ENCODE data around the gene LHPP. TPM values are rescaled to one million over a fixed set of nuclear protein-coding genes. Genes with fewer than 3 reads are reported as not detected.

LHPP gene
- total RNA-seq, 2 donors from 2014 or later = 7.4 to 10.6 TPM

DNA sequence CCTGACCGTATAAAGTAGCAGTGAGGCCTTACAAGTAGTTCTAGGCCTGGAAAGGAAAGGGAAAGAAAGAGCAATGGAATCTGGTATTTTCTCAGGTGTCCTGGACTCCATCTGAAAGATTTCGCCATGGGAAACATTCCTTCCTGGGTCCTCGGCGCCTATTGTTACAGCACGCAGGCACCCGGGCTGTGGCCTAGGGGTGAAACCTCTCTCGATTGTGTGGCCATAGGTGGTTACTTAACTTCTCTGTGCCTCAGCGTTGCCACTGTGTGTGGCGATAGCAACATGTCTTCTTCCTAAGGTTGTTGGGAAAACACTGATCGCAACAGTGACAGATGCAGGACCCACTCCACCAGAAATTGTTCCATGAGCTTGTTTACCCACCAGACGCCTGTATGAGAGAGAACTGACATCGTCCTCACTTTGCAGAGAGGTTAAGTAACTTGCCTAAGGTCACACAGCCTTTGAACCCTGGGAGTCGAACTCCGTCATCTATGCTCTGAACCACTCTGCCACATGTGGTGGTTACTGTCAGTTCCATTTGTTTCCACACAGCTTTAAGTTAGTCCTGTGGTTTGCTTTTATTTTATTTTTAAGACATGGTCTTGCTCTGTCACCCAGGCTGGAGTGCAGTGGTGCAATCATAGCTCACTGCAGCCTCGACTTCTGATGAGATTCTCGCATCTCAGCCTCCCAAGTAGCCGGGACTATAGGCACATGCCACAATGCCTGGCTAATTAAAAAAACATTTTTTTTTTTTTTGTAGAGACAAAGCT lies 73.4 kb downstream of the LHPP start:
- Mint-ChIP-seq H3K36me3 (ENCODE audit: low read depth) (no peaks in the 10 kb centered on the region), H3K9me3 (no peaks in the 10 kb centered on the region), H3K4me3 (no peak overlapping the region), H3K27ac (no peak overlapping the region), H3K27me3 (no peaks in the 10 kb centered on the region), H3K4me1 (peaks cover 5% of the 10 kb centered on the region)
- no peak for ATAC-seq (replicated peaks)

DNA sequence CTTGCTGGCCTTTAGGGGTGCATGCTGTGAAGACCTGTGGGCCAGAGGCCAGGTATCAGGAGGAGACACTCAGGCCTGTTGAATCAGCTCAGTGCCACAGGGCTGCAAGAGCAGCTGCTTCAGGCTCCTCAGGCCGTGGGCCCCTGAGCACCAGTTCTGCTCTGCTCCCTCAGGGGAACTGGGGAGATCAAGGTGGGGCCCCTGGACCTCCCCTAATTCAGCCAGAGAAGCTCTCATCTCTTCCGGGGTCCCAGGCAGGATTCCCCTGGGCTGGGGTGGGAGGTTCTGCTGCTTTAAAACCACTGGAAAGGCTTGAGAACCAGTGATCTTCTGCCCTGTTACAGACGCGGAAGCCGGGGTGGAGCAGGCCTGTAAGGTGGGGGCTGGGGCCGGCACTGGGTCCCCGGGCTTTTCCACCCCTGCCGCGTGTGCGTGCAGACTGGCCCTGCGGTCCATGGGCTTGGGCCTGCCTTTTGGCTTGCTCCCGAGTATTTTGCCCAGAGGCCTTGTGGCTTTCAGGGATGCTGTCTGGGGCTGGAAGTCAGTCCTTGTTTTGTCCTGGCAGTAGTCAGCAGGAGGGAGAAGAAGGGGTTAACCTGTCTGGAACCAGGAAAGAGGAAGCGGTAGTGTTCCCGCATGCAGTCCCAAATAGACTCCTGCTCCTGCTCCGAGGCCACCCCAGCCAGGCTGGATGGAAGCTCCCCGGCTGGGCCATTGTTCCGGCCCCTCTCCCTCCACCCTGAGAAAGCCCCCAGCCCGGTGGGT lies 74.3 kb downstream of the LHPP start:
- H3K4me3 Mint-ChIP-seq = no peak overlapping the region
- no peaks in the 10 kb centered on the region for H3K9me3 Mint-ChIP-seq
- no peak overlapping the region for H3K27ac Mint-ChIP-seq
- no peaks in the 10 kb centered on the region for H3K27me3 Mint-ChIP-seq
- ATAC-seq (replicated peaks) = no peak
- no peaks in the 10 kb centered on the region for H3K4me1 Mint-ChIP-seq
- H3K36me3 Mint-ChIP-seq (ENCODE audit: low read depth) = no peaks in the 10 kb centered on the region

DNA sequence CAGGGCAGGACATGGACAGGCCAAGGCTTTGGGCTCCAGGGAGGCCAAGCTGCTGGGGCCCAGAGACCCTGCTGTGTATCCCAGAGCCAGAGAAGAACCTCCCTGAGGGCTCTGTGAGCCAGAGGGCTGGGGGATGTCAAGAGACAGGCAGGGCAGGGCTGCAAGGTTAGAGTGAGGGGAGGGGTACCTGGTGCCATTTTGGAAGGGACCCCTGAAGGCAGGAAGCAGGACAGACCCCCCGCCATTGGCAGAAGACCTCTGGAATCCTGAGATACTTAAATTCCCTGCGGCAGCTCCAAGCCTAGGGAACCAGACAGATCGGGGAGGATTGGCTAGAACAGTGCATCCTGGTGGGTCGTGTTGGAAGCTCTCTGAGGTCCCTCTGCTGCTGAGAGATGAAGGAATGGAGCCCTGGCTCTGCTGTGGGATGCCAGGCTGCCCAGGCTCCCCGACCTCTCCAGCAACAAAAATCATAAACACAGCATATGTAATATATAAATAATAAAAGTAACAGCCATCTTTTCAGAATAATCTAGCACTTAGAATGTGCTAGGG lies 75.0 kb downstream of the LHPP start:
- no peaks in the 10 kb centered on the region for H3K4me1 Mint-ChIP-seq
- H3K9me3 Mint-ChIP-seq = no peaks in the 10 kb centered on the region
- H3K36me3 Mint-ChIP-seq (ENCODE audit: low read depth) = no peaks in the 10 kb centered on the region
- no peaks in the 10 kb centered on the region for H3K27me3 Mint-ChIP-seq
- H3K4me3 Mint-ChIP-seq = no peak overlapping the region
- no peak overlapping the region for H3K27ac Mint-ChIP-seq
- no peak for ATAC-seq (replicated peaks)

DNA sequence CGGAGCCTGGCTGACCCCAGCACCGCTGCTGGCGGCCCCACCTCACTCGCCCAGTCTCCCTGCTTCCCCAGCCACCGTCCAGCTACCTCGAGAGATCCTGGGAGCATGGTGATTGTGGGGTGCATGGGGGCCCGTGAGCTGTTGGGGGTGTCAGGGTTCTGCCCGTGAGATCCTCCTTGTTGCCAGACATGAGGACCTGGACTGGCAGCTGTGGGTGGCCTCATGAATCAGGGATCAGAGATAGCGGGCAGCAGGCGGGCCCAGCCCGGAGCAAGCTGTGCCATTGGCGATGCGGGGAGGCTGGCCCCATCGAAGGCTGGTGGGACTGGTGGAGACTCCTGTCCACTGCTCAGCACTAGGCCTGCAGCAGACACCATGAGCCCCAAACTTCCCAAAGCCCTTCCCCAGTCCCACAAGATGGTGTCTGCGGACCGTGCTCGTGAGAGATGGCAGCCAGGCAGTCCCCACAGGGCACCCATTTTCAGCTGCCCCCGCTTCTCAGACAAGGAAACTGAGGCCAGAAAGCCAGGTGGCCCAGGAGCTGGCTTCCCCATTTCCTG lies 75.6 kb downstream of the LHPP start:
- H3K27me3 Mint-ChIP-seq = no peaks in the 10 kb centered on the region
- no peak overlapping the region for H3K4me3 Mint-ChIP-seq
- no peak overlapping the region for H3K27ac Mint-ChIP-seq
- ATAC-seq (replicated peaks) = no peak
- no peaks in the 10 kb centered on the region for H3K36me3 Mint-ChIP-seq (ENCODE audit: low read depth)
- H3K4me1 Mint-ChIP-seq = no peaks in the 10 kb centered on the region
- no peaks in the 10 kb centered on the region for H3K9me3 Mint-ChIP-seq

DNA sequence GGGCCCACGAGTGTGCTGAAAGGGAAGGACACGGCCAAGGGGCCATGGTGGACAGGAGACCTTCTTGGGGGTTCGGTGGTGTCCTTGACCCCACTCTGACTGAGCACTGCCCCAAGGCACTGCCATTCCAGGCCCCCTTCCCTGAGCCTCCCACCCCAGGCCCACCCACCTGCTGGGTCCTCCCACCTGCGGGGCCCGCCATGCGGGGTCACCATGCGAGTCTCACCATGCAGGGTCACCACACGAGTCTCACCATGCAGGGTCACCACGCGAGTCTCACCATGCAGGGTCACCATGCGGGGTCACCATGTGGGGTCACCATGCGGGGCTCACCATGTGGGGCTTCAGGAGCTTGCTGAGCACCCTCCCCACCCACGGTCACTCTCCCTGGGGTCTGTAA lies 76.3 kb downstream of the LHPP start:
- no peak overlapping the region for H3K4me3 Mint-ChIP-seq
- no peak for ATAC-seq (replicated peaks)

DNA sequence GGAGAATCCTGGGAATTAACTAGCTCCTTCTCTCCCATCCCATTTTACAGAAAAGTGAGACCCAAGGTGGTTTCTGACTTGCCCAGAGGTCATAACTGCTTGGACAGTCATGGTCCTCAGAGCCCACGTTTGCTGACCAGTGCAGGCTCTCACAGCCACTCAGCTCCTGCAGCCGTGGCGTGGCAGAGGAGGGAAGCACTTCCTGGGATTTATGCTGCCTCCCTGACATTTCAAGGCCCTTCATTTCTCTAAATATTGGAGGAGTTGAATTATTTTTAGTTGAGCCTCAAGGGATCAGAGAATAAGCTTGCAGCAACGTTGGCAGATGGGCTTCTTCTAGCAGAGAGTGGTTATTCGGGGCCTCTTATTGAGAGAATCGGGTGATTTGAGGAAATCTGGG lies 77.1 kb downstream of the LHPP start:
- H3K9me3 Mint-ChIP-seq = no peaks in the 10 kb centered on the region
- H3K4me3 Mint-ChIP-seq = no peak overlapping the region
- H3K36me3 Mint-ChIP-seq (ENCODE audit: low read depth) = no peaks in the 10 kb centered on the region
- no peak overlapping the region for H3K27ac Mint-ChIP-seq
- H3K4me1 Mint-ChIP-seq = no peaks in the 10 kb centered on the region
- no peak for ATAC-seq (replicated peaks)
- H3K27me3 Mint-ChIP-seq = no peaks in the 10 kb centered on the region

More for the DNA sequence above, 76.3 kb downstream of the LHPP start:
- Mint-ChIP-seq H3K9me3 (no peaks in the 10 kb centered on the region), H3K36me3 (ENCODE audit: low read depth) (no peaks in the 10 kb centered on the region), H3K27ac (no peak overlapping the region), H3K27me3 (no peaks in the 10 kb centered on the region), H3K4me1 (no peaks in the 10 kb centered on the region)

DNA sequence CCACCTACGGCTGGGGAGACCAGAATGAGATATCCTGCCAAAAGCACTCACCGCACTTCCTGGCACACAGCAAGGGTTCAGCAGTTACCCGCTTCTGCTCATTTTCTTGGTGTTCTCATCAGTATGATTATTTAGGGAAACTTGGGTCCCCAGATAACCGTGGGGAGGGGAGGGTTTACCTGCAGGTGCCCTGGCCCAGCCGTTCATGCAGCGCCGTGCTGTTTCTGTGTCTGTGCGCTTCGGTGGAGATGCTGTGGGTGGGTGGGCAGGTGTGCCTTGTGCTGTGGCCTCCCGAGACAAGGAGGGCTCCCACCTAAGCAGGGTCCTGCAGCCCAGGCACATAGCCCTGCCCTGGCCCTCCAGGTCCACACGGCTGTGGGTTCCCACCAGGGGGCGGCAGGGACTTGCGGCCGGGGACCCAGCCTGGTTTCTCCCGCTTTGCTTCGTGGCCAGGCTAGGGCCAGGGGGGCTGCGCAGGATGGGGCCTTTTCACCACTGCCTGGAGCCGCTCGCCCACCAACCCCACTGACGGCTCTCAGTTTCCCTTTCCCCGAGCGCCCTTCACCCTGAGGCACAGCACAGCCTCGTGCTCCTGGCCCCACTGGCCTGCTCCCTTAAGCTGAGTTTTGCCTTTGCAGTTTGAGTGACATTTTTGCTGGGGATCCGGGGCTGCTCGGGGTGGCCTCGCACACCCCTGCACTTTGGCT lies 78.5 kb downstream of the LHPP start:
- Mint-ChIP-seq H3K4me1 (no peaks in the 10 kb centered on the region), H3K36me3 (ENCODE audit: low read depth) (no peaks in the 10 kb centered on the region), H3K4me3 (no peak overlapping the region), H3K27ac (no peak overlapping the region), H3K27me3 (no peaks in the 10 kb centered on the region), H3K9me3 (no peaks in the 10 kb centered on the region)
- peak; percentile 89 for ATAC-seq (replicated peaks)

DNA sequence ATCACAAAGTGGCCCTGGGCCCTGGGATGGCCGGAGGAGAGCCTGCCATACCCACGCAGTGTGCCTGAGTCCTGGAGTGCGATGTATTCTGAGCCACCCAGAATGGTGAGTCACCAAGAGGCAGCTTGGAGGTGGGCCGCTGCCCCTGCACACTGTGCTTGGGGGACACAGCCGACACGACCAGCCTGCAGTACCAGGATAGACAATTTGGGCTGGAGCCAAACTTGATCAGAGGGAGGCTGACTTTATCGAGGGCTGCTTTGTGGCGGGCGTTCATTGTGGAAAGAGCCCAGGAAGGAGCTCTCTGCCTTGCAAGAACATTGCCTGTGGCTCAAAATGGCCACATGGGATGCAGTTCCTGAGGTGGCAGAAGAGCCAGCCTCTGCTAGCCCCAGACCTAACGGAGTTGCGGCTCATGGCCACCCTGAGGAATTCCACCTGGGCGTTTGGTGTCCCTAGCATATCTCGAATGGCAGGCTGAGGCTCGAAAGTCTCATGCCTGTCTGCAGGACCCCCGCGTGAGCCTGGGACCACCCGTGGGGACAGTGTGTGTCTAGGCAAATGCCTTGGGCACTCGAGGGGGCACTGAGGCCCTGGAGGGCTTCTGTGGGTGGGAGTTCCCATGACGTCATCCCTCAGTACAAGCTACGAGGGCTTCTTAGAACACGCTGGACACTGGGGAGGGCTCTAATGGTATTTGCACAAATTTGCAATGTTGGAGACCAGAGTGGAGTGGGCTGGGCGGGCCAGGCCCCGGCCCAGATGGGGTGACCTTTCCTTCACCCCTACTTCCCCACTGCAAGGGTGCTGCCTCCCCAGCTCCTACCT lies 79.7 kb downstream of the LHPP start:
- Mint-ChIP-seq H3K9me3 (no peaks in the 10 kb centered on the region), H3K36me3 (ENCODE audit: low read depth) (no peaks in the 10 kb centered on the region), H3K4me1 (no peaks in the 10 kb centered on the region)

DNA sequence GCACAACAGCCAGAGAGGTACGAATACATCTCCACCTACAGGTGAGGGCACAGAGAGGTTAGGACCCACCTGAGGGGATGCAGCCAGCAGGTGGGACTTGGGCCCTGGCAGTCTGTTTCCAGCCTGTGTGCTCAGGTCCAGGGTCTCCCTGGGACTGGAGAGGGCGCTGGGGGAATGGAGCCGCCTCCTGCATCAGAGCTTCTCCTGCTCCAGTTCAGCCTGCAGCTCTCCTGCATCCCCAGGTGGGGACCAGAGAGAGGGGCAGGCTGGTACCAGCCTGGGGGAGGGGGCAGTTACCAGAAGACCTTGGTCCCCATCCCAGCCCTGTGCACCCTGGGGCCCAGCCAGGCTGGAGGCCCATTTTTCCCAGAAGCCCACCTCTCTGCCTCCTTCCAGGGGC lies 80.7 kb downstream of the LHPP start:
- Mint-ChIP-seq H3K4me3 (no peak overlapping the region), H3K4me1 (no peaks in the 10 kb centered on the region), H3K27me3 (no peaks in the 10 kb centered on the region), H3K27ac (no peak overlapping the region), H3K36me3 (ENCODE audit: low read depth) (no peaks in the 10 kb centered on the region), H3K9me3 (no peaks in the 10 kb centered on the region)
- no peak for ATAC-seq (replicated peaks)

More for the DNA sequence above, 79.7 kb downstream of the LHPP start:
- no peak for ATAC-seq (replicated peaks)
- Mint-ChIP-seq H3K27me3 (no peaks in the 10 kb centered on the region), H3K4me3 (no peak overlapping the region), H3K27ac (no peak overlapping the region)

DNA sequence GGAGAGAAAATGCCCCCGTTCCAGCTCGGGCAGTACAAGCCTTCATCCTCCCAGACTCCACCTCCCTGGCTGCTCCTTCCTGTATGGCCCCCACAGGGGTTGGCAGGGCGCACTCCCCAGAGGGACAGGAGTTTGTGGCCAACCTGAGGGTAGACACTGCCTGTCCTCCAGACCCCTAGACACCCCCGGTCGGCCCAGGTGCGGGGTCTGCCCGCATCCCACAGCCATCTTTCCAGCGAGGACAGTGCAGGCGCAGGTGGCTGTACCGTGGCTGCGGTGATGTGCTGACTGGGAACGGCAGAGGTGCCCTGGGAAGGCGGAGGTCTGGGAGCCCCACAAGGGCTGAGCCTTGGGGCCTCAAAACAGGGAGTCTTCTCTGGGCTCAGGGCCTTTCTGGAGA lies 81.5 kb downstream of the LHPP start:
- Mint-ChIP-seq H3K4me1 (no peaks in the 10 kb centered on the region), H3K4me3 (no peak overlapping the region), H3K36me3 (ENCODE audit: low read depth) (no peaks in the 10 kb centered on the region), H3K9me3 (no peaks in the 10 kb centered on the region), H3K27ac (no peak overlapping the region), H3K27me3 (no peaks in the 10 kb centered on the region)
- no peak for ATAC-seq (replicated peaks)

DNA sequence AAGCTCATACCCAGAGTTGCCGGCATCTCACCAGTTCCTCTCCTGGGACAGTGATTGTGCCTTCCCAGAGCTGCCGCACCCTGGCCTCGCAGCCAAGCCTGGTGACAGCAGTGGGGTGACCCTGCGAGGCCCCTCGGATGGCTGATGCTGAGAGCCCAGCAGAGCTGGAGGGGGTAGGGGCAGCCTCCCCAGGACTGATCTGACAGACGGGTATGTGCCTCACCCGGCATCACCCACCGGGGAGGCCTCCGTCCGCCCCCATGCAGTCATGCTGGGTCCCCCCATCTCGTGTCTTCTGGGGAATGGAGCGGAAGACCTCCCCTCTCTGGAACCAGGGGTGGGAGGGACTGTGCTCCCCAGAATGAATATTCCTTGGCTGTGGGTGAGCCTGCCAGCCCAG lies 82.3 kb downstream of the LHPP start:
- no peak overlapping the region for H3K27ac Mint-ChIP-seq
- no peaks in the 10 kb centered on the region for H3K27me3 Mint-ChIP-seq
- H3K9me3 Mint-ChIP-seq = no peaks in the 10 kb centered on the region
- H3K4me1 Mint-ChIP-seq = no peaks in the 10 kb centered on the region
- H3K4me3 Mint-ChIP-seq = no peak overlapping the region
- no peak for ATAC-seq (replicated peaks)
- no peaks in the 10 kb centered on the region for H3K36me3 Mint-ChIP-seq (ENCODE audit: low read depth)

DNA sequence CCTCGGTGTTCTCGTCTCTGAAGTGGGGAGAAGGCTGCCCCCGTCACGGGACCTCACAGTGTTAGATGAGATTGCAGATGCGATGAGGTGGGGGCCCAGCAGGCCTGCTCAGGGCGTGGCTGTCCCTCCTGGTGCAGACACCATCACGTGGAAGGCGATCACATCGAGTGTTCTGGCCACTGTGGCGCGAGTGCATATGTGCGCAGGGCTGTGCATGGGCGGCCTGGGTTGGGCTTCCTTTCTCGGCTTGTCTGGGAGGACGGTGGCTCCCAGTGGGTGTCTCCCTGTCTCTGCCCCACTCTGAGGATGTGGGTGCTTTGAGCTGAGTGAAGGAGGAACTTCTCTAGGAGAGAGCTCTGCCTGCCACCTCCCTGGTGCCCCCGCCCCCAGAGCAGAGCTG lies 83.1 kb downstream of the LHPP start:
- Mint-ChIP-seq H3K27ac (no peak overlapping the region), H3K36me3 (ENCODE audit: low read depth) (no peaks in the 10 kb centered on the region)

DNA sequence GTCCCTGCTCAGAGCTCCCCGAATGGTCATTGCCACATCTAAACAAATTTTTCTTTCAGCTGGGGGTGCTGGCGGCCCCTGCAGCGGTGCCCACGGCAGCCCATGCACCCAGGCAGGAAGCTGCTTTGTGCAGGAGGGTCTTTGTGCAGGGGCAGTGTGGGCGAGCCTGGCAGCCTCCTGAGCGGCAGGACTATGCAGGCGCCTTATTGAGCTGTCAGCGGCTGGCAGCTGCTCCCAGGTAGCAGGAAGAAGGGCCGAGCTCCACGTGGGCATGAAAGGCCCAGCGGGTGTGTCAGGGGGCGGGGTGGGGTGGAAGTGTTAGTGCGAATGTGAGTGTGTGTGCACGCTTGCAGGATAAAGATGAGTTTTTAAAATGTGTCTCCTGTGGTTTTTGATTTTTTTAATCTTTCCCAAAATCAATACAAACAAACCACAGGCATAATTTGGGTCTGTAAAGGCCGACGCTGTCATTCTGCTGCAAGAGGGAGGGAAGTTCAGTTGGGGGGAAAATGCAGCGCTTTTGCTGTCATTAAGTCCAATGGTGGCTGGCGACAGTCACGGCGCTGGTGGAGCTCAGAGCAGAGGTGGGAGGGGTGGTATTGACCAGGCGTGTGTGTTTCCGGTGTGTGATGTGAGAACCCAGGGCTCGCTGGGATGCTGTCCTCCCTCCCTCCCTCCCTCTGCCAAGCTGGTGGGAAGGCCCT lies 83.9 kb downstream of the LHPP start:
- no peak for ATAC-seq (replicated peaks)
- no peaks in the 10 kb centered on the region for H3K36me3 Mint-ChIP-seq (ENCODE audit: low read depth)
- no peak overlapping the region for H3K4me3 Mint-ChIP-seq
- no peaks in the 10 kb centered on the region for H3K9me3 Mint-ChIP-seq
- H3K27me3 Mint-ChIP-seq = no peaks in the 10 kb centered on the region
- no peaks in the 10 kb centered on the region for H3K4me1 Mint-ChIP-seq
- no peak overlapping the region for H3K27ac Mint-ChIP-seq

More for the DNA sequence above, 83.1 kb downstream of the LHPP start:
- H3K9me3 Mint-ChIP-seq = no peaks in the 10 kb centered on the region
- H3K4me3 Mint-ChIP-seq = no peak overlapping the region
- no peak for ATAC-seq (replicated peaks)
- no peaks in the 10 kb centered on the region for H3K27me3 Mint-ChIP-seq
- H3K4me1 Mint-ChIP-seq = no peaks in the 10 kb centered on the region
